DMS153 (cell line): Measurements from ENCODE around the gene POLR2L.

Experiments
- DNase-seq: peaks from one replicate; lab custom pipeline; 2025; lab: John Stamatoyannopoulos, UW

Gene POLR2L

GRCh38 chr11:854601-855329, 12.4 kb upstream of the POLR2L start:
- DNase-seq: no peak

GRCh38 chr11:853682-854448, 11.5 kb upstream of the POLR2L start:
- DNase-seq: no peak

DNA sequence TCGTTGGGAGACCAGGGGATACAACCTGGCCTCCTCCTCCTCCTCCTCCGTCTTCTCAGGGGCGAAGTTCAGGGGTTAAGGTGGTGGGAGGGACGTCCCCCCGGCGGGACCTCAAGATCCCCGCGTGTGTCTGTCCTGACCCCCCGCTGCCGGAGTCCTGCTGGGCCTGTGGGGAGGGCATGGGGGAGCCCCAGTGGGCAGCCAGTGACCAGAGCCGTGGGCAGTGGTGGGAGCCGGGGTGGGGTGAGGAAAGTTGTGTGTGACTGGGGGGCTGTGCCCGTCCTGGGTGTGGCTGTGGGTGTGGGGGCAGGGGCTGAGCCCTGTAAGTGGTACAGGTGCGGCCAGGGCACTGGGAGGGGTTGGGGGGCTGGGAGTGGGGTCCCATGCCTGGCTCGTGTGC, 10.4 kb upstream of the POLR2L start:
- DNase-seq: no peak

- DNase-seq: no peak
Measured at GRCh38 chr11:850775-851763, 8.7 kb upstream of the POLR2L start.

GRCh38 chr11:849951-850774, 7.8 kb upstream of the POLR2L start:
- no peak for DNase-seq

DNA sequence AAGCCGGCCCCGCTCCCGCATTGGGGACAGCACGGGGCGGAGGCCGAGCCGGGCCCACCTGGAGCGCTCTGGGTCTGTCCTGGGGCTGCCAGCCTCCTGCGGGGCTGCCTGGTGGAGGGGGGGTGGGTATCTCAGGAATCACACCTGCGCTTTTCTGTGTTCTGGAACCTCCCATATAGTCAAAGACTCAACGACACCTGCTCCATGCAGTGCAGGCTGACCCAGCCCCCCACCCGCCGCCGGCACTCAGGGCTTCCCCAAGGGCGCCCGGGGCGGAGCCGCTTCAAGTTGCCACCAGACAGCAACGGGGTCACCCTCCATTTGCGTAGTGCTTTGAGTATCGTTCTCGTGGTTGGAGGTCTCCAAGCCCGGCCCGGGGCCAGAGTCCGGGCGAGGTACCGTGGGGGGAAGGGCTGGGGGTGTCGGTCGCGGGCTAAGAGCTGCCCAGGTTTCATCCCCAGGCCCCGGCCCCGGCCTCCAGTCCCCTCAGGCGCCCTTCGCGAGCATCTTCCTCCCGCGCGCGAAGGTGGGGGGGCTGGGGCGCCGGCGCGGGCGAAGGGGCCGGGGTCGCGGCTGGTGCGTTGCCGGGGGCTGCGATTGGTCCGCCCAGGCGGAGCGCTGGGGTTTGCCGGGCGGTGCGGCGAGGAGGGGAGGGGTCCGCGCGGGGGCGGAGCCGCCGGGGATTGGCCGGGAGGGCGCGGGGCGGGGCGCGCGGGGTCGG, 6.9 kb upstream of the POLR2L start:
- DNase-seq: no peak

DNA sequence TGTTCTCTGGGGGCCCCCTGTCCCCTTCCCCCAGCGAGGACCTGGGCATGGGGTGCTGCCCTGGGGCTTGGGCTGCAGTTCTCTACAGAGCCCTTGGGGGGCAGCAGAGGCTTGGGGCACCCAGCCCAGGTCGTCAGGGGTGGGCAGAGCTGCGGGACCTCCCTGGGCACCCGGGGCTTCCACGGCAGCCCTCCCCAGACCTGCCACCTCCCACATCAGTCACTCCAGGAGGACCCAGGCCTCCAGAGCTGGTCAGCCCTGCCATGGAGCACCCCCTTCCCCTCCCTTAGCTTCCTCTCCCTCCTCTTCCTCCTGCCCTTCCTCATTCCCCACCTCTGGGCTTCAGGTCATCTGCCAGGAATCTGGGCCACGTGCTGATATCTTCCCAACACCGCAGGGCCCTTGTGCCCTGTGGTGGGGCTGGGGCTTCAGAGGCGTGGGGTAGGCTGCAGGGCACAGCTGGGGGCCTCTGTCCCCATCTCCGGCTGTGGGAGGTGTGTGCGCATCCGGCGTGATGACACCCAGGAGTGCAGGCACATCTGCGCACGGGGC, 6.1 kb upstream of the POLR2L start:
- no peak for DNase-seq

- DNase-seq: no peak
Measured at GRCh38 chr11:847876-848275, 5.5 kb upstream of the POLR2L start.

- DNase-seq: no peak
Measured at GRCh38 chr11:846496-847098, 4.3 kb upstream of the POLR2L start.

GRCh38 chr11:845872-846495, 3.7 kb upstream of the POLR2L start:
- DNase-seq: no peak

DNA sequence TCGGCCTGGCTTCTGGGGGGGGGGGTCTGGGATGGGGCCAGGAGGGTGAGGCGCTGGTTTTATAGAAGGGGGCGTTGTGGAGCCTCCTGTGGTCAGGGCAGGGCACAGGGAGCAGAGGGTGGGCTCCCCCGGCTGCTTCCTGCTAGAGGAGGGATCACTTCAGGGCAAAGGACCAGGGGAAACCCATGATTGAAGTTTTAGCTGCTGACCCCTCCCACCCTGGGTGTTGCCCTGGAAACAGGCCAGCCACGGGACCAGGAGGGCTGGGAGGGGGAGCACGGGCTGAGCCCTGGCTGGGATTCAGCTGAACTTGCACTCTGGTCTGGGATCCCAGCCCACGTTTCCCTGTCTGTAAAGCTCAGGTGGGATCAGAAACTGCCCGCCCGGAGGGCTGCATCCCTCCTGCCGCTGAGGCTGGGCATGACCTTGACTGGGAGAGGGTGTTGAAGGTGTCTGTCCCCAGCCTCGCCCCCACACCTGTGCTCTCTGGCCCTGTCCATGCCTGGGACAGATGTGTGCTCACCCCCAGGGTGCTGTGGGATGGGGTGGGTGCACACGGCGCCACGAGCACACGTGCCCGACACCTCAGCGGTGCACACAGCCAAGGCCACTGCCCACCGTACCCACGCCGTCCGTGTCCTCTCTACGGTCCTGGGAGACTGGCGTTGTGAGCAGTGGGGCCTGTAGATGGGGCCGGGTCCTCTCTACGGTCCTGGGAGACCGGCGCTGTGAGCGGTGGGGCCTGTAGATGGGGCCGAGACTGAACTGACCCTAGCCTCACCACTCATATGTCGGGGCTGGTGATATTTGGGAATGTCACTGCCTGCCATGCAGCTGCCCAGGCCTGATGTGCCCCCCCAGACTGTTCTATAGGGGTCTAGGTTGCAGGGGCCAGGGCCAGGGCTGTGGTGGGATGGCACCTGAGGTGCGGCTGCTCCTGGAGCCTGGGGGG, 2.6 kb upstream of the POLR2L start:
- DNase-seq: no peak

GRCh38 chr11:843818-844692, 1.7 kb upstream of the POLR2L start:
- no peak for DNase-seq

DNA sequence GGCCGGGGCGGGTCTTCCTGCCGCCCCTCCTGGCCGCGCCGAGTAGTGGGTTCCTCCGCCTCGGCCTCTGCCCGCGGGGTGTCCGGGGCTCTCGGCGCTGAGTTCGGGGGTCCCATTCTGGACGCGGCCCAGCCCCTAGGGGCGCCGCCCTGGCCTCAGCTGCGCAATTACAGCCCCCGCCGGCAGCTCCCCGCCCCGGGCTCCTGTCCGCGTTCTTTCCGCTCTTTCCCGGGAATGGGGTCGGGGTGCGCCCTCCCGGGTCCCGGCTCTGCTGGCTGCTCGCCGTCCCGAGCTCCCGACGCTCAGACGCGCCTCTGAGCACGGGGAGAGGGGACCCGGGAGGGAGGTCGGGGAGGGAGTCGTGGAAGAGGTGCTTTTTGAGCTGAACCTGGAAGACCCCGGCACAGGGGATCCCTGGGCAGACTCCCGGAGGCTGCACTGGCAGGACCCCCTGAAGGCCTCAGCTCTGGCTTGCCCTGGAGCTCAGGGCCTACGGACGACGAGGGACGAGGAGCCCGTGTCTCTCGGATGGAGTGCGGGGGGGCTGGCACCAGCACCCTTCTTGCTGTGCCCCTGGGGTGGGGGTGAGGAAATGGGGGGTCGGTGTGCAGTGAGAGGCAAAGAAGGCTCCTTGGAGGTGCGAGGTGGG, 881 bp upstream of the POLR2L start:
- DNase-seq: no peak

GRCh38 chr11:841981-842369, 354 bp downstream of the POLR2L start:
- no peak for DNase-seq

DNA sequence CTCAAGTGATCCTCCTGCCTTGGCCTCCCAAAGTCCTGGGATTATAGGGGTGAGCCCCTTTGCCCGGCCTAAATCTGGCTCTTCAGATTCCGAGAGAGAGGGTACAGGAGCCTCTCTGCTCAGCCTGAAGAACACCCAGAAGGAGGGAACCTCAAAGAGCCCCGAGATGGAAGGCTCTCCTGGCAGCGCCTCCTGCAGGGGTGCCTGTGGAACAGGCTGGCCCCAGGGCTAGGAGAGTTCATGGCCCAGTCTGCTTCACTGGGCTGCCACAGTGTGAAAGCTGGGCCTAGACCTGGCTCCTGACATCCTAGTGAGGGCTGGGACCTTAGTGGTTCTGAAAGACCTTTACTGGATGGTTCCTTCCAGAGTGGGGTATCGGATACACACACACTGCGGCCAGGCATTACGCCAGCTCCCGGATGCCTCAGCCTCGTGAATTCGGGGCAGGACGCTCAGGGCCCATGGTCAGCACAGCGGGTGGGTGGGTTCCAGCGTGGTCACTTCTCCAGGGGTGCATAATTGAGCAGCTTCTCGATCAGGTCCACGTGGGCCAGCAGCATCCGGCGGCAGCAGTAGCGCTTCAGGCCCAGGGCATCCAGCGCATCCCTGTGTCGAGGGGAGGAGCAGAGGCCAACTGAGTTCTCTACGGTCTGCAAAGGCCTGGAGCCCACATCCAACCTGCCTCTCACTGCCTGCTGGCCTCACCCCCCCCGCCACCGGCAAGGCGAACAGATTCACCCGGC, 2.3 kb downstream of the POLR2L start:
- DNase-seq: no peak

- DNase-seq: no peak
Measured at GRCh38 chr11:839280-839623, 3.1 kb downstream of the POLR2L start.
